Measurements from ENCODE around the gene WIPF3. TPM values are rescaled to one million over a fixed set of nuclear protein-coding genes. Genes with fewer than 3 reads are reported as not detected.

Gene WIPF3
- total and polyA plus RNA-seq, 5 donors, result 1.8 to 4.4 (median 2.8) TPM

GRCh38 chr7:29893351-29893965 is 87.2 kb downstream of the WIPF3 start:
- WGBS, result 85% methylated on average over 6 of the region's 6 CpGs
- intact Hi-C loops (cut with DNase I), result no loop called here
- no peak for DNase-seq
- Histone ChIP-seq H3K4me1 (ENCODE audit: control insufficient read depth, insufficient read depth, low read length) (no peaks in the 10 kb centered on the region), H3K4me3 (ENCODE audit: low read length) (no peak overlapping the region), H3K27me3 (ENCODE audit: control insufficient read depth, insufficient read depth) (no peaks in the 10 kb centered on the region), H3K9me3 (ENCODE audit: control insufficient read depth, low read length) (no peaks in the 10 kb centered on the region), H3K27ac (ENCODE audit: low read length) (no peak overlapping the region)
- no peak for ATAC-seq

- Histone ChIP-seq H3K9me3 (ENCODE audit: control insufficient read depth, low read length) (no peaks in the 10 kb centered on the region), H3K4me1 (ENCODE audit: control insufficient read depth, insufficient read depth, low read length) (no peaks in the 10 kb centered on the region), H3K27ac (ENCODE audit: low read length) (no peak overlapping the region), H3K27me3 (ENCODE audit: control insufficient read depth, insufficient read depth) (no peaks in the 10 kb centered on the region), H3K4me3 (ENCODE audit: low read length) (no peak overlapping the region)
- DNase-seq (no peak), ATAC-seq (no peak)
- intact Hi-C loops (cut with DNase I), result no loop called here
- 81% methylated on average over 2 of the region's 2 CpGs for WGBS
These were observed 87.9 kb downstream of the WIPF3 start for GRCh38 chr7:29894256-29894655.

GRCh38 chr7:29895559-29895958 is 89.3 kb downstream of the WIPF3 start:
- 77% methylated on average over 6 of the region's 6 CpGs for WGBS
- ATAC-seq, result no peak

GRCh38 chr7:29896685-29897411 is 90.5 kb downstream of the WIPF3 start:
- intact Hi-C loops (cut with DNase I), result no loop called here
- Histone ChIP-seq H3K27ac (ENCODE audit: low read length) (no peak overlapping the region), H3K9me3 (ENCODE audit: control insufficient read depth, low read length) (no peaks in the 10 kb centered on the region), H3K4me1 (ENCODE audit: control insufficient read depth, insufficient read depth, low read length) (no peaks in the 10 kb centered on the region), H3K4me3 (ENCODE audit: low read length) (no peak overlapping the region), H3K27me3 (ENCODE audit: control insufficient read depth, insufficient read depth) (no peaks in the 10 kb centered on the region)
- no peak for ATAC-seq
- DNase-seq, result no peak
- 96% methylated on average over 2 of the region's 2 CpGs for WGBS

More at GRCh38 chr7:29895559-29895958, 89.3 kb downstream of the WIPF3 start:
- intact Hi-C loops (cut with DNase I), result no loop called here
- Histone ChIP-seq H3K27me3 (ENCODE audit: control insufficient read depth, insufficient read depth) (no peaks in the 10 kb centered on the region), H3K9me3 (ENCODE audit: control insufficient read depth, low read length) (no peaks in the 10 kb centered on the region), H3K4me1 (ENCODE audit: control insufficient read depth, insufficient read depth, low read length) (no peaks in the 10 kb centered on the region), H3K27ac (ENCODE audit: low read length) (no peak overlapping the region), H3K4me3 (ENCODE audit: low read length) (no peak overlapping the region)
- DNase-seq, result no peak

GRCh38 chr7:29898301-29898700 is 92.0 kb downstream of the WIPF3 start:
- 55% methylated on average over 5 of the region's 5 CpGs for WGBS
- no peak overlapping the region for H3K4me3 ChIP-seq (ENCODE audit: low read length)

GRCh38 chr7:29900745-29901144 is 94.4 kb downstream of the WIPF3 start:
- WGBS, result 49% methylated on average over 1 of the region's 1 CpG
- Histone ChIP-seq H3K4me3 (ENCODE audit: low read length) (no peak overlapping the region), H3K4me1 (ENCODE audit: control insufficient read depth, insufficient read depth, low read length) (no peaks in the 10 kb centered on the region), H3K27ac (ENCODE audit: low read length) (no peak overlapping the region), H3K27me3 (ENCODE audit: control insufficient read depth, insufficient read depth) (no peaks in the 10 kb centered on the region), H3K9me3 (ENCODE audit: control insufficient read depth, low read length) (no peaks in the 10 kb centered on the region)
- DNase-seq (no peak), ATAC-seq (no peak)
- intact Hi-C loops (cut with DNase I), result no loop called here

More at GRCh38 chr7:29898301-29898700, 92.0 kb downstream of the WIPF3 start:
- Histone ChIP-seq H3K4me1 (ENCODE audit: control insufficient read depth, insufficient read depth, low read length) (no peaks in the 10 kb centered on the region), H3K27ac (ENCODE audit: low read length) (no peak overlapping the region), H3K9me3 (ENCODE audit: control insufficient read depth, low read length) (no peaks in the 10 kb centered on the region), H3K27me3 (ENCODE audit: control insufficient read depth, insufficient read depth) (no peaks in the 10 kb centered on the region)
- no peak for ATAC-seq
- intact Hi-C loops (cut with DNase I), result no loop called here
- no peak for DNase-seq

GRCh38 chr7:29906200-29907022 is 100.1 kb downstream of the WIPF3 start:
- ATAC-seq, result no peak

GRCh38 chr7:29914180-29914579 is 107.9 kb downstream of the WIPF3 start:
- 86% methylated on average over 4 of the region's 4 CpGs for whole genome bisulfite sequencing
- no peaks in the 10 kb centered on the region for H3K9me3 ChIP-seq (ENCODE audit: control insufficient read depth, low read length)
- intact Hi-C loops (cut with DNase I), result loop anchor here in 2 of 4 donors (10.0 kb wide), 3 partner anchors 149 to 269 kb away; no protein-coding TSS in a partner anchor
- no peaks in the 10 kb centered on the region for H3K27me3 ChIP-seq (ENCODE audit: control insufficient read depth, insufficient read depth)
- H3K4me3 ChIP-seq (ENCODE audit: low read length), result no peak overlapping the region
- no peak for DNase-seq
- no peak overlapping the region for H3K27ac ChIP-seq (ENCODE audit: low read length)
- H3K4me1 ChIP-seq (ENCODE audit: control insufficient read depth, insufficient read depth, low read length), result no peaks in the 10 kb centered on the region
- no peak for ATAC-seq

More at GRCh38 chr7:29906200-29907022, 100.1 kb downstream of the WIPF3 start:
- DNase-seq, result no peak
- no peaks in the 10 kb centered on the region for H3K4me1 ChIP-seq (ENCODE audit: control insufficient read depth, insufficient read depth, low read length)
- 87% methylated on average over 3 of the region's 3 CpGs for WGBS
- no peaks in the 10 kb centered on the region for H3K9me3 ChIP-seq (ENCODE audit: control insufficient read depth, low read length)
- no peak overlapping the region for H3K27ac ChIP-seq (ENCODE audit: low read length)
- no peaks in the 10 kb centered on the region for H3K27me3 ChIP-seq (ENCODE audit: control insufficient read depth, insufficient read depth)
- intact Hi-C loops (cut with DNase I), result no loop called here
- no peak overlapping the region for H3K4me3 ChIP-seq (ENCODE audit: low read length)

GRCh38 chr7:29915481-29916215 is 109.3 kb downstream of the WIPF3 start:
- no peak overlapping the region for H3K4me3 ChIP-seq (ENCODE audit: low read length)

GRCh38 chr7:29917641-29918040 is 111.3 kb downstream of the WIPF3 start:
- H3K27ac ChIP-seq (ENCODE audit: low read length), result no peak overlapping the region
- no peaks in the 10 kb centered on the region for H3K4me1 ChIP-seq (ENCODE audit: control insufficient read depth, insufficient read depth, low read length)
- no peak overlapping the region for H3K4me3 ChIP-seq (ENCODE audit: low read length)
- DNase-seq (no peak), ATAC-seq (no peak)
- no peaks in the 10 kb centered on the region for H3K27me3 ChIP-seq (ENCODE audit: control insufficient read depth, insufficient read depth)
- WGBS, result 81% methylated on average over 4 of the region's 4 CpGs
- H3K9me3 ChIP-seq (ENCODE audit: control insufficient read depth, low read length), result no peaks in the 10 kb centered on the region
- intact Hi-C loops (cut with DNase I), result loop anchor here in 2 of 4 donors (10.0 kb wide), 3 partner anchors 153 to 273 kb away; no protein-coding TSS in a partner anchor

More at GRCh38 chr7:29915481-29916215, 109.3 kb downstream of the WIPF3 start:
- WGBS, result 41% methylated on average over 7 of the region's 7 CpGs
- DNase-seq (no peak), ATAC-seq (no peak)
- intact Hi-C loops (cut with DNase I), result loop anchor here in 2 of 4 donors (10.0 kb wide), 3 partner anchors 151 to 271 kb away; no protein-coding TSS in a partner anchor
- H3K9me3 ChIP-seq (ENCODE audit: control insufficient read depth, low read length), result no peaks in the 10 kb centered on the region
- no peak overlapping the region for H3K27ac ChIP-seq (ENCODE audit: low read length)
- H3K27me3 ChIP-seq (ENCODE audit: control insufficient read depth, insufficient read depth), result no peaks in the 10 kb centered on the region
- H3K4me1 ChIP-seq (ENCODE audit: control insufficient read depth, insufficient read depth, low read length), result no peaks in the 10 kb centered on the region

Data from right cardiac atrium (tissue), 5 donors.